Erythroblast (primary cell): ENCODE data around the gene GPRC5C.

Experiments
- GATA1 ChIP-seq: IDR thresholded peaks from 2 replicates; pipeline ENCODE4 v1.6.1; 2011; ENCODE audit warnings: low read depth, mild to moderate bottlenecking, control low read depth, low read length, moderate library complexity
- POLR2A ChIP-seq: IDR thresholded peaks from 2 replicates; pipeline ENCODE4 v1.6.1; 2011; ENCODE audit warnings: mild to moderate bottlenecking, low read length

- TF ChIP-seq POLR2A (no peak), GATA1 (no peak)
Observed at GRCh38 chr17:74480290-74480689, 48.4 kb downstream of the GPRC5C start.
